HepG2 (cell line): ENCODE results near the gene CADM1. TPM values are rescaled to one million over a fixed set of nuclear protein-coding genes. Genes with fewer than 3 reads are reported as not detected.

ENCODE experiments used
- ATAC-seq: fragments of 200-7000 bp; cut with Tn5 transposase; 3 replicates; pipeline ENCODE4 v1.9.1; 2020; ENCODE audit warnings: mild to moderate bottlenecking, moderate library complexity
- BruUV-seq: library from RNA; stranded (reverse); fragments of 400-500 nt; replicated peaks from 2 replicates; lab custom pipeline; 2021; lab: Mats Ljungman, UMichigan
- CTCF ChIA-PET: fragments of 300-600 bp; formaldehyde crosslinking; extraction: SDS; loops from one replicate; lab custom pipeline; 2021; ENCODE audit warnings: low total read pairs, inconsistent platforms, low intra/inter-chr PET ratio; lab: Yijun Ruan, JAX
- POLR2A ChIA-PET: fragments of 350-600 bp; sonication (Branson Sonifier 250); formaldehyde crosslinking; loops from one replicate; lab custom pipeline; 2020; ENCODE audit warnings: antibody characterized with exemption, inconsistent platforms; lab: Yijun Ruan, JAX
- DNase-seq: peaks from one replicate; pipeline ENCODE4 v3.0.0-alpha.2; 2015; ENCODE audit warnings: low spot score
- FAIRE-seq: peaks from 3 replicates; lab custom pipeline; 2011; peaks lifted over from hg19 to GRCh38; lab: Jason Lieb, UNC
- H2AFZ ChIP-seq: one replicate; pipeline ENCODE4 v1.6.1; 2011; ENCODE audit warnings: low read length, inconsistent platforms
- H3K27ac ChIP-seq: fragments of 300-600 bp; 3 replicates; pipeline ENCODE4 v1.8.0; 2011; ENCODE audit warnings: mixed run types, mild to moderate bottlenecking, mixed read lengths, low read length, inconsistent platforms; ENCODE audit not compliant: insufficient read depth; ENCODE audit errors: extremely low read length
- H3K27me3 ChIP-seq, 2 experiments: fragments of 200-600 bp in 1 of 2; 2 replicates in 1 of 2; 3 replicates in 1 of 2; pipeline versions ENCODE4 v1.6.0 to v1.8.0; 2011; ENCODE audit warnings: low read length in 2 of 2, mild to moderate bottlenecking in 2 of 2, moderate library complexity in 2 of 2, inconsistent platforms in 1 of 2; ENCODE audit not compliant: insufficient read depth in 2 of 2, control insufficient read depth in 1 of 2
- H3K36me3 ChIP-seq, 2 experiments: fragments of 200-600 bp in 1 of 2; replicated peaks in 1 of 2; 2 replicates in 1 of 2; 3 replicates in 1 of 2; pipeline versions ENCODE4 v1.5.1 to v1.8.0; 2011; ENCODE audit warnings: low read length in 2 of 2, inconsistent platforms in 1 of 2; ENCODE audit not compliant: insufficient read depth in 2 of 2, control insufficient read depth in 1 of 2
- H3K4me1 ChIP-seq: 2 replicates; pipeline ENCODE4 v1.5.1; 2012; ENCODE audit warnings: low read length, inconsistent platforms; ENCODE audit not compliant: insufficient read depth
- H3K4me2 ChIP-seq: 2 replicates; pipeline ENCODE4 v1.6.0; 2011; ENCODE audit warnings: low read depth, low read length, inconsistent platforms
- H3K4me3 ChIP-seq, 3 experiments: fragments of 200-600 bp in 1 of 3; sonication (generic), shearing (Covaris generic) in 1 of 3; replicated peaks in 1 of 3; 2 replicates each; pipeline ENCODE4 v1.5.1; 2011 to 2016; ENCODE audit warnings: low read length in 3 of 3, inconsistent platforms in 2 of 3, low read depth in 2 of 3, mild to moderate bottlenecking in 2 of 3, control low read depth in 1 of 3, mixed read lengths in 1 of 3; ENCODE audit not compliant: insufficient read depth in 1 of 3
- H3K79me2 ChIP-seq: one replicate; pipeline ENCODE4 v1.6.1; 2011; ENCODE audit warnings: low read length, inconsistent platforms; ENCODE audit not compliant: insufficient read depth
- H3K9ac ChIP-seq: 2 replicates; pipeline ENCODE4 v1.6.0; 2011; ENCODE audit warnings: mild to moderate bottlenecking, low read depth, low read length, inconsistent platforms; ENCODE audit not compliant: insufficient read depth
- H3K9me3 ChIP-seq: 2 replicates; pipeline ENCODE4 v1.5.1; 2012; ENCODE audit warnings: mild to moderate bottlenecking, low read length
- H4K20me1 ChIP-seq: 2 replicates; pipeline ENCODE4 v1.6.0; 2011; ENCODE audit warnings: inconsistent platforms, mild to moderate bottlenecking, low read length, moderate library complexity; ENCODE audit not compliant: insufficient read depth
- CREM ChIP-seq, 2 experiments: sonication (generic) in 1 of 2; formaldehyde crosslinking in 1 of 2; IDR thresholded peaks; 2 replicates each; pipeline versions ENCODE4 v1.4.0 to v1.6.1; 2016 to 2020; ENCODE audit warnings: antibody characterized with exemption in 1 of 2, mild to moderate bottlenecking in 1 of 2, missing genetic modification reagents in 1 of 2
- FOXA3 ChIP-seq: IDR thresholded peaks from 2 replicates; pipeline ENCODE4 v1.6.1; 2016; ENCODE audit warnings: missing genetic modification reagents, missing compliant biosample characterization
- HCFC1 ChIP-seq: fragments of 150-350 bp; IDR thresholded peaks from 2 replicates; pipeline ENCODE4 v1.6.1; 2014; ENCODE audit warnings: low read depth, low read length
- NCOA5 ChIP-seq: sonication (generic); formaldehyde crosslinking; IDR thresholded peaks from 2 replicates; pipeline ENCODE4 v1.4.0; 2020; ENCODE audit warnings: missing genetic modification reagents
- TERF1 ChIP-seq: sonication (generic); formaldehyde crosslinking; IDR thresholded peaks from 2 replicates; pipeline ENCODE4 v1.8.0; 2022; ENCODE audit warnings: mild to moderate bottlenecking, missing genetic modification reagents, moderate library complexity
- TGIF2 ChIP-seq: IDR thresholded peaks from 2 replicates; pipeline ENCODE4 v1.6.1; 2016; ENCODE audit warnings: control low read depth, missing compliant biosample characterization
- ZBTB10 ChIP-seq: sonication (generic); formaldehyde crosslinking; IDR thresholded peaks from 2 replicates; pipeline ENCODE4 v1.4.0; 2020; ENCODE audit warnings: missing genetic modification reagents, borderline replicate concordance
- ZBTB33 ChIP-seq: sonication (generic); formaldehyde crosslinking; IDR thresholded peaks from 2 replicates; pipeline ENCODE4 v1.4.0; 2020; ENCODE audit warnings: missing genetic modification reagents
- ZFP36L1 ChIP-seq: sonication (generic); formaldehyde crosslinking; IDR thresholded peaks from 2 replicates; pipeline ENCODE4 v1.8.0; 2022; ENCODE audit warnings: mild to moderate bottlenecking, missing genetic modification reagents, moderate library complexity
- ZNF232 ChIP-seq: sonication (generic); formaldehyde crosslinking; IDR thresholded peaks from 2 replicates; pipeline ENCODE4 v1.4.0; 2020; ENCODE audit warnings: missing genetic modification reagents, borderline replicate concordance
- ZNF317 ChIP-seq: sonication (generic); formaldehyde crosslinking; IDR thresholded peaks from 2 replicates; pipeline ENCODE4 v1.5.0; 2020; ENCODE audit warnings: mild to moderate bottlenecking, missing genetic modification reagents
- ZNF354B ChIP-seq: sonication (generic); formaldehyde crosslinking; IDR thresholded peaks from 2 replicates; pipeline ENCODE4 v1.8.0; 2022; ENCODE audit warnings: mild to moderate bottlenecking, missing genetic modification reagents
- ZNF563 ChIP-seq: sonication (generic); formaldehyde crosslinking; IDR thresholded peaks from 2 replicates; pipeline ENCODE4 v1.8.0; 2022; ENCODE audit warnings: mild to moderate bottlenecking, moderate library complexity, missing genetic modification reagents
- ZNF740 ChIP-seq: sonication (generic); formaldehyde crosslinking; IDR thresholded peaks from 2 replicates; pipeline ENCODE4 v1.4.0; 2020; ENCODE audit warnings: missing genetic modification reagents
- WGBS: methylation state at CpG from one replicate; pipeline ENCODE4 v1.1.6; 2017; ENCODE audit warnings: low lambda C conversion rate; 5-methylcytosine and 5-hydroxymethylcytosine counted together
- in situ Hi-C: cut with HindIII; loops from 2 replicates; pipeline ENCODE4 v1.10.0; 2017; ENCODE audit warnings: low pct_unique_long_range_greater_than_20kb; ENCODE audit not compliant: extremely low pct_ligation_motif_present
- intact Hi-C: fragments of 100-400 bp; cut with micrococcal nuclease; formaldehyde crosslinking; loops from one replicate; pipeline ENCODE4 v1.10.0; 2022; ENCODE audit not compliant: unreplicated experiment
- polyA plus RNA-seq, 8 experiments: library from polyadenylated mRNA; depleted of rRNA in 3 of 8; stranded (reverse) in 7 of 8; unstranded in 1 of 8; fragments of >200 nt; fragmentation: Illumina TruSeq in 4 of 8; extraction: Trizol in 4 of 8; gene quantifications; 2 replicates each; pipeline versions ENCODE4 v1.2.1 to v1.2.3, GENCODE V29; 2011 to 2016; ENCODE audit warnings: low read depth in 4 of 8, missing spikeins in 1 of 8, mixed read lengths in 1 of 8; ENCODE audit not compliant: insufficient read depth in 1 of 8
- total RNA-seq, 5 experiments: library from RNA; depleted of rRNA; stranded (reverse); fragments of >200 nt; fragmentation: Illumina TruSeq; extraction: Trizol; gene quantifications; 2 replicates each; pipeline ENCODE4 v1.2.3, GENCODE V29; 2016; ENCODE audit warnings: low read depth in 1 of 5

CADM1 gene
- total and polyA plus RNA-seq, 2 of the 13 experiments (the other 11 are each of a cell fraction or from before 2014, with no cell fraction given): 71.3 to 122 TPM

GRCh38 chr11:115455613-115456012 is 48.6 kb downstream of the CADM1 start:
- Histone ChIP-seq H2AFZ (no peak overlapping the region), H4K20me1 (no peaks in the 10 kb centered on the region), H3K9me3 (no peaks in the 10 kb centered on the region), H3K27ac (no peak overlapping the region), H3K4me3 (no peak overlapping the region), H3K4me1 (peaks cover 33% of the 10 kb centered on the region), H3K27me3 (no peaks in the 10 kb centered on the region), H3K79me2 (peaks cover 44% of the 10 kb centered on the region), H3K36me3 (peaks cover 0 to 1% of the 10 kb centered on the region in 2 experiments; a peak in 2 of 5 replicates), H3K9ac (no peak overlapping the region), H3K4me2 (no peak overlapping the region)
- ATAC-seq (no peak), FAIRE-seq (no peak), DNase-seq (no peak)
- TF ChIP-seq ZBTB10: no peak
- no peak for TF ChIP-seq ZNF232
- no peak for TF ChIP-seq NCOA5 (CRISPR knock-in tag)
- no peak for TF ChIP-seq ZFP36L1
- TF ChIP-seq ZNF563 (CRISPR knock-in tag): no peak
- no peak for TF ChIP-seq ZNF740 (CRISPR knock-in tag)
- no peak for TF ChIP-seq HCFC1
- TF ChIP-seq ZBTB33 (CRISPR knock-in tag): no peak
- no peak for TF ChIP-seq TGIF2 (CRISPR knock-in tag)
- no peak for TF ChIP-seq ZNF354B
- TF ChIP-seq CREM (IDR thresholded peaks at IDR 0.05): no peak
- TF ChIP-seq CREM (CRISPR knock-in tag; IDR thresholded peaks at IDR 0.05): no peak
- TF ChIP-seq FOXA3 (CRISPR knock-in tag): no peak
- no peak for TF ChIP-seq TERF1 (CRISPR knock-in tag)
- TF ChIP-seq ZNF317 (CRISPR knock-in tag): no peak
- in situ Hi-C loops: no loop called here
- POLR2A ChIA-PET: no interaction called here
- intact Hi-C loops: no loop called here
- BruUV-seq: no TSS peak
- CTCF ChIA-PET: no interaction called here
- WGBS: 96% methylated on average over 4 of the region's 4 CpGs
